Sciatic nerve (tissue), 2 donors: ENCODE results near the gene SUPT4H1. TPM values are rescaled to one million over a fixed set of nuclear protein-coding genes. Genes with fewer than 3 reads are reported as not detected.

Experiments
- ATAC-seq: fragments of 200-7000 bp; cut with Tn5 transposase; one replicate; pipeline ENCODE4 v1.9.1; 2020; ENCODE audit warnings: mild to moderate bottlenecking, moderate library complexity
- DNase-seq: peaks from one replicate; pipeline ENCODE4 v3.0.0-alpha.2; 2020; ENCODE audit warnings: low spot score
- intact Hi-C: fragments of 100-400 bp; cut with DNase I; formaldehyde crosslinking; loops from one replicate; pipeline ENCODE4 v1.14.2; 2022
- total RNA-seq: library from RNA; stranded (reverse); fragmentation: NEBNext Ultra II Directional; extraction: Animal tissue kit (Norgen Biotek cat#: 25700); gene quantifications from one replicate; pipeline ENCODE4 v1.2.1, GENCODE V29; 2021
- donor health status: DM: no; HTN: no; CAD: no.
- donor health status: DM: no; HTN: no; CAD: no.

Gene SUPT4H1
- total RNA-seq, 1 donor from 2014 or later: 62.2 TPM

DNA sequence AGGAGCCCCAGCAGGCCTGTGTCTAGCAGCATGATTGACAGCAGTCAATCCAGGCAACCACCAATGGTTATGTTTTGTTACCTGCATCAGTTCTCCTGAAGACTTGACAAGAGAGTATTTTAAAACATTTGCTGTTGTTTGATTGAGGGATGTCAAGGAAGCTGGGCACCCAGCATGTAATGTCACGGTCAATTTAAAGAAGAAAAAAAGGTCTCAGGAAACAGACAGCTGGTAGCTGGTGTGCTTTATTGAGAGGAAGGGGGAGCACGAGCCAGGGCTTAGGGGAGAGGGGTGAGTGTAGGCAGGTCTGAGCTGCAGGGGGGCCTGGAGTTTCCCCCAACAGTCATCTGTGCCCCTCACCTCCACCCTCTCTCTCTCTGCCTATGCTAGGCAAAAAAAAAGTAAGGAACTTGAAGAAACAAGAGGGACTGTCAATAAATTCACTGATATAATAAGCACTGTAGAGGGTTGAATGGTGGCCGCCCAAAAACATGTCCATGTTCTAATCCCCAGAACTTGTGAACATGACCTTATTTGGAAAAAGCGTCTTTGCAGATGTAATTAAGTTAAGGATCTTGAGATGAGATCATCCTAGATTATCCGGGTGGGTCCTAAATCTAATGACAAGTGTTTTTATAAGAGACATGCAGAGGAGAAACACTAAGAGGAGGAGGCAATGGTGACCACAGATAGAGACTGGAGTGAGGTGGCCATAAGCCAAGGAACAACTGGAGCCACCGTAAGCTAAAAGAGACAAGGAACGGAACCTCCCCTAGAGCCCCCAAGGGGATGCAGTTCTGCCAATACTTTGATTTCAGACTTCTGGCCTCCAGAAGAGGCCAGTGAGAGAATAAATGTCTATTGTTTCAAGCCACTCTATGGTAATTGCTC is 37.9 kb downstream of the SUPT4H1 start:
- intact Hi-C loops: no loop called here
- ATAC-seq: no peak
- no peak for DNase-seq

DNA sequence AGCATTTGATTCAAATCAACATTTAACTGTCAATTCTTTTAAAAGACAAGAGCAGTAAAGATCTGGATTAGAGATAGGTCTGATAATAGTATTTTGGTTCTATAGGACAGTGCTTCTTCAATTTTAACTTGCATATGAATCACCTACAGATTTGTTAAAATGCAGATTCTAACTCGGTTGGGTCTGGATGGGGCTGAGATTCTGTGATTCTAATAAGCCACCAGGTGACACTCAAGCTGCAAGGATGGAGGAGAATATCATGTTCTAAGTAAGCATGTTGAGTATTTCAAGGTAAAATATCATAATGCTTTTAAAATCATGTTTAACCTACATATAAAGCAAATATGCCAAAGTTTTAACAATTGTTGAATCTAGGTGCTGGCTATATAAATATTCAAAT is 39.2 kb downstream of the SUPT4H1 start:
- intact Hi-C loops: no loop called here
- DNase-seq (no peak), ATAC-seq (no peak)

DNA sequence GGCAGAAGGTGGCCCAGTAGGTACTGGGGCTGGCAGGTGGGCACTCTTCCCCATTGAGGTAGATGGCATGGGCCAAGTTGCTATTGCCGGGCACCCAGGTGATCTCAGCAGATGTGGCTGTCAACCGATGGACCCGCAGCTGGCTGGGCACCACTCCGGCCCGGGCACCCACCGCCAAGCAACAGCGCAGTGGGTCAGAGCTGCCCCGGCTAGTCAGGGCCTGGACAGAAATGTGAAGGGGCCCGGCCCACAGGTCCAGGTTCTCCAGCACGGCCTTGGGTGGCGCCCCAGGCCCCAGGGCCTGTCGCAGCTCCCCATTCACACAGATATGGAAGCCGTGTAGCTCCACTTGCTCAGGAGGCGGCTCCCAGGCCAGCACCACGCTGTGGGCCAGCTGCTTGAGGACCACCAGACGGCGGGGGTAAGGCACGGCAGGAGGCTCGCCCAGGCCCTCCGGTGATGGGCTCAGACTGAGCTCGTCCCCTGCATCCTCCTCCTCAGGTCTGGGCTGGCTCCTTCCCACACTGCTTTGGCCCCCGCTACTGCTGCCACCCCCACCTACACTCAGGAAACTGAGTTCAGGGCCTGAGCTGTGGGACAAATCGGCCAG is 39.9 kb downstream of the SUPT4H1 start:
- ATAC-seq: no peak
- peak; percentile 52 for DNase-seq
- intact Hi-C loops: no loop called here

DNA sequence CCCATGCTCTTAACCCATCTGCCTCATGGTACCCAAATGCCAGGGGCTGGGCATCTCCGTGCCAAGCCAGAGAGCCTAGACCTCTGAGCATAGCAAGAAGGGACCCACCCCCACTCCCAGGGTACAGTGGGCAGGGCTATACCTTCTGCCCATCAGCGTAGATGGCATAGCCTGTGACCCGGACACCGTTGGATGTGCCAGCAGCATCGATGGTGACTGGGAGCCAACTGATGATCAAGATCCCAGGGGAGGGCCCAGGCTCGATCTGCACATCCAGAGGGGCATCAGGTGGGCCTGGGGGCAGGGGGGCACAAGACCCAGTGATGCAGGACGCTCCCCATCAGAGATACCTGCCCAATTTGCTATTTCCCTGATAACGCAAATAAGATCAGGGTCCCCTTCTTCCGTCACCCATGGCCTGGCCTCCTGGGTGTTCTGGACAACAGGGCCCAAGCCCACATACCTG is 40.5 kb downstream of the SUPT4H1 start:
- intact Hi-C loops: no loop called here
- ATAC-seq (no peak), DNase-seq (peak; percentile 51)

DNA sequence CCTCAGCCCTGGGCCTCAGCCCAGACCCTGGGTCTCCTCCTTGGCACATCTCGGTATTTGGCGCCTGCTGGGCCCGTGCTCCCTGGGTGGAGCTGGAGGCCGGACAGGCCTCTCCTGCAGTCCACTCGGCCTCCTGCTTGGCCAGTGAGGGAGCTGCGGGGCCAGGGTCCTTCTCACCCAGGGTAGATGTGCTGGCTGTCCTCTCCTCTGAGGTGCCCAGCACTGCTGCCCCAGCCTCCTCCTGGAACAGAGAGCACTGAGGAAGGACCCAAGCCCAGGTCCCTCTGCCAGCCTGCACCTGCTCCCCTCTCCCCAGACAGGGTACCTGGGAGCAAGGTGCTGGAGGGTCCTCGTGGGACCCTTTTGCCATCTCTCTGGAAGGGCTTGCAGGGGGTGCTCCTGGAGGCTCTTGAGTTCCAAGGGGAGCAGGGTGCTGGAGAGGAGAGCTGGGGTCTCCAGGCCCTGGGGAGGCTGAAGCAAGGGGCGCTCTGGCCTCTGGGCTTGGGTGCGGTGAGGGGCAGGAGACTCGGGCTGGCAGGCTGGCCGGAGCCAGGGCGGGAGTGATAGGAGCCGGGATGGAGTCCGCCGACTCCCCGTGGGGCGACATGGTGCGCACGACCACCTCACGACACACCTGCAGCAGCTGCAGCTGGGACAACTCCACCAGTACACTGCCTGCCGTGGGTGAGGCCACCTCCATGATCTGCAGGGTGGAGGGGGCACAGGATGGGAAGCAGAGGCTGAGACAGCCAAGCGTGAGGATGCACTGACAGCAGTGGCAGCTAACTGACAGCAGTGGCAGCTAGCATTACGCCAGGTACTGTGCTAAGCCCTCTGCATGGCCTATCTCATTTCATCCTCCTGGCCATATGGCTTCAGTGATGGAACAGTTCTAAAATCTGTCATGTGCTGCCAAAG is 41.2 kb downstream of the SUPT4H1 start:
- DNase-seq (peak; percentile 39), ATAC-seq (no peak)
- intact Hi-C loops: no loop called here

DNA sequence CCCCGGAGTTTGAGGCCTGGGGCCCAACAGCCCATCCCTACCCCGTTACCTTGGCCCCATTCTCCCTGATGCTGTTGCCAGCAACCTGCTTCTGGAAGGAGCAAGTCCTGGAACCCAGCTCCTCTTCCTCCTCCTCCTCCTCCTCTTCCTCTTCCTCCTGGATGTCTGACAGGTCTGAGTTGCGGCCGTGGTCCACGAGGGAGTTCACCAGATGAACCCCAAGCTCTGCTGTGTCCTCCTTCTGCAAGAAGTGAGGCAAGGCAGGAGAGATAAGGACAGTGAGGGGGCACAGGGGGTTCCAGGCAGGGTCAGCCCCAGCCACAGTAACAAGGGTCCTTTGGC is 42.1 kb downstream of the SUPT4H1 start:
- intact Hi-C loops: no loop called here
- ATAC-seq: no peak
- DNase-seq: no peak

DNA sequence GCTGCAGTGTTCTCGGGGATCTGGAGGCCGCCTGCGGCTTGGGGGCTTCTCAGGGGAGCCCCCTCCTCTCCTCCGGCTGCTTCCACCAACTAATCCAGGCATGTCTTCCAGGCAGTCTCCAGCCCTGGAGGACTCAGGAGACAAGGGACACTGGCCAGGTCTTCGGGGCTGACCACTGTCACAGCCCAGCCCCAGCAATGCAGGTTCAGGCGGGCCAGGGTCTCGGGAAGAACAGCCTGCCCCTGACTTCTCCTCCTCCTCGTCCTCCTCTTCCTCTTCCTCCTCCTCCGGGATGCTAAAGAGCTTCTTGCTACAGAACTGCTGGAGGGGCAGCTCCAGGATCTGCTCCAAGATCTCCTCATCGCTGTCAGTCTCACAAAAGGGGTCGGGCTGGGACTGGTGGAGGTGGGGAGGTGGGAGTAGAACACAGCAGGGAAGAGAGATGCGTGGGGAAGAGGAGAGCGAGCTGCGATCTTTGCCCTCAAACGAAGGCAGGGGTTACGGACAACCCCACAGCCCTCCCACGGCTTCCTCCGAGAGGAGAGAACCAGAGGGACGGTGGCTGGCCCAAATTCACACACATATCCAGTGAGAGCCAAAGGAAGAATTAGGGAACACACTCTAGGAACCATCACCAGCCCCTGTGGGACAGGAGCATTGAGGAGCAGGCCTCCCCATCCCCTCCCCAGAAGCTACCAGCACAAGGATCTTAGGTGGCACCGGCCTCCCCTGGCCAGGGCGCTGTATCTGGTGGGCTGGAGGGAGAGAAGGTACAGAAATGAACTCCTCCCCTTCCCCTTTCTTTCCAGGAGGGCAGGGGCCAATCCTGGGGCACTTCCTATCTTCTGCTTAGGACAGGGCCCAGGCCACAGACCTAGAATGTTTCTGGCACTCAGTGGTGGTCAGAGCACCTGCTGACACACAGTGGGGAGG is 42.8 kb downstream of the SUPT4H1 start:
- peak; percentile 38 for DNase-seq

DNA sequence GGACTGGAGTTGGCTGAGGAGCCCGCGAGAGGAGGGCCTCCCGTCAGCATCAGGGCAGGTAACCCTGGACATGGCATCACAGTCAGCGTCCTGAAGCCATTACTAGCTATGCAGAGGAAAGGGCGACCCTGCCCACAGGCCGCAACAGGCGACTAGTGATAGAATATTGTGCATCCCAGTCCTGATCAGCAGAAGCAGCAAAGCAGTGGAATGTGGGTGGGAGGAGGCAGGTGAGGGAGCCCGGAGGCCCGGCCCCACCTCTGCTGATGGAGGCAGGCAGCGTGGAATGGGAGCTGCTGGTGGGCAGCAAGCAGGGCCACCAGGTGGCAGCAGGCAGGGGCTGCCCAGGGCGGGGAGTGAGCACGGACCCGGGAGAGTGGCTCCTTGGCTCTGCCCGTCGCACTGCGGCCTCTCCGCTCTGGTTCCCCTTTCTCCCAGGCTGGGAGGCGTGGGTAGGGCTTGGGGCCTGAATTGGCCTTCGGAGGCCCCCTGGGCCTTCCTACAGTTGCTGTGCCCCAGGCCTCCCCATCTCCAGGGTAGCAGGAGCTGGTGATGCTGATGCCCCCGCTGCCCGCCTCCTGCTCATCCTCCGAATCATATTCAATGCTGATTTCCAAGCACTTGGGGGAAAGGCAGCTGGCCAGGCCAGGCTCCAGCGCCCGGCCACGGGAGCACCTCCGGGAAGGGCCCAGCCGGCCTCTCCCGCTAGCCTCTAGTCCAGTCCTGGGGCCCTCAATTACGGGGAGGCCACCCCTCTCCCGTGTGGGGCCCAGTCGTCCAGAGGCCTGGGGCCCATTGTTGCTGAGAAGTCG is 43.6 kb downstream of the SUPT4H1 start:
- intact Hi-C loops: no loop called here
- DNase-seq: peak; percentile 48
- no peak for ATAC-seq

More for the DNA sequence above, 42.8 kb downstream of the SUPT4H1 start:
- ATAC-seq: no peak
- intact Hi-C loops: no loop called here

DNA sequence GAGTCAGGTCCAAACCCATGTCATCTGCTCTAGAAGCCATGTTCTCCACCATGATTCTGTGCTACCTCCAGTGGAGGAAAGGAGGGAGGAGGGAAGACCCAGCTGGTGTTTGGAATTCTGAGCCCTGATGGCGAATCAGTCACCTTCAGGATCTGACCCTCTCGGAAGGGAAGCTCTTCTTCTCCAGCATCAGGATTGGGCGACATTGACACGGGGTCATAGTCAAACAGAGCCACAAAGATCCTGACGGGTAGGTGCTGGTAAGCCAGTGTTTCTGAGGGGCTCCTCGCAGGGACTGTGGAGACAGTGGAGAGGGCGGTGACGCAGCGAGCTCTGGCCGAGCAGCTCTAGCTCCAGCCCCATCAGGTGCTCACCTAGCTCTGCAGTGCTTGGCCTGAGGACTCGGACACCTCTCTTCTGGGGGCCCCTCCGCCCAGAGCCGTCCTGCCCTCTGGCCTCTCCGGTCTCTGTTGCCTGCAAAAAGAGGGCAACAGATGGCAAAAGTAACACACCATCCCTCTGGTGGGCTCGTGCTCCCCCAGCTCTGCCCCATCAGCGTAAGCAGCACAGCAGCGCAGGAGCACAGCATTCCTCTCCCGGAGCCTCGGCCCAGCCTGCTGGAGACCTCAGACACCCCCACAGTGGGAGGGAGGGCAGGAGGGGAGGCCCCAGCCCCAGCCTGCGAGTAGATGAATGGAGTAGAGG is 44.4 kb downstream of the SUPT4H1 start:
- ATAC-seq (no peak), DNase-seq (peak; percentile 31)
- intact Hi-C loops: no loop called here

DNA sequence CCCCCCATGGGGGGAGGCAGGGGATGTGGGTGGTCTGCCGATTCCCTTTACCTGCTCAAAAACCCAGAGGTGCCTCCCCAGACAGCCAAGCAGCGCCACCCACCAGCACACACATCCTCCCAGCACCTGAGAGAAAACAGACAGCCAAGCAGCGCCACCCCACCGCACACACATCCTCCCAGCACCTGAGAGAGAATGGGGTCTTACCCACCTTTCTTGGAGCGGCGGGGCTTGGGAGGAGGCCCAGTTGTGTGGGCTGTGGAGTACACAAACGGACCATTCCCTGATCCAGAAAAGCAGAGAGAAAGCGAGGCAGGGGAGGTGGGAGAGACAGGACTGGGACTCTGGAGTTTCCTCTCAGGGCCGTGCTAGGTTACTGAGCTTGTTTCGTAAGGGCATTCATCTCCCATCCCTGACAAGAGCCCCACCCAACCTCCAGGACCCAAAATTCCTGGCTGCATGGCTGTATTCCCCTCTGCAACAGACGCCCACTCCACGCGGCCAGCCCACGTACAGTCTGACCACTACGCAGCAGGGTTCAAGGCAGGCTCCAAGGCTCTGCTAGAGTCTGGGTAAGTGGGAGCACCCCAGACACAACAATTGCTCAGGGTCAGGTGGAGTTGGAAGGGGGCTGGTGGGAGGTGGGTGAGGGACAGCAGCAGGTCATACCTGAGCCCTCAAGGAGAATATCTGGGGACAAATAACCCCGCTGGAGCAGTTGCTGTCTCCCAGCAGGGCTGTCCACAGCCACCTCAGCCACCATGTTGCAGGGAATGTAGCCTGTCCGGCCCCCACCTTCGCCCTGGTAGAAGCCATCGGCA is 45.7 kb downstream of the SUPT4H1 start:
- intact Hi-C loops: no loop called here
- ATAC-seq: no peak
- no peak for DNase-seq

DNA sequence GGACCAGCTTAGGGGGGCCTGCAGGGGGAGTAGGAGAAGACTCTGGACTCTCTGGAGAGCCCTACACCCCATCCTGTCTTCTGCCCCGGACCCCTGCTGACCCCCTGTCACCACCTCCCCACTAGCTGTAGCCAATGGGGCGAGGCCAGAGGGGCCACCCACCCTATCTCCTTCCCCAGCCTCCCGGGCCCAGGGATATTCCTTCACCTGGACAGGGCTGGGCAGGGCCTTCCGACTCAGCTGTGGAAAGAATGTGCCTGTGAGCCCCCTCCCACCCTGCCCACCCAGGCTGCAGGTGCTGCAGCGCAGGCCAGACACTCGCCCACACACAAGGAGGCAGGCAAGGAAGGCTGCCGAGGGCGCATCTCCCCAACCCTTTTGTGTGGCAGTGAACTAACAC is 46.4 kb downstream of the SUPT4H1 start:
- intact Hi-C loops: no loop called here
- ATAC-seq: no peak
- DNase-seq: no peak

DNA sequence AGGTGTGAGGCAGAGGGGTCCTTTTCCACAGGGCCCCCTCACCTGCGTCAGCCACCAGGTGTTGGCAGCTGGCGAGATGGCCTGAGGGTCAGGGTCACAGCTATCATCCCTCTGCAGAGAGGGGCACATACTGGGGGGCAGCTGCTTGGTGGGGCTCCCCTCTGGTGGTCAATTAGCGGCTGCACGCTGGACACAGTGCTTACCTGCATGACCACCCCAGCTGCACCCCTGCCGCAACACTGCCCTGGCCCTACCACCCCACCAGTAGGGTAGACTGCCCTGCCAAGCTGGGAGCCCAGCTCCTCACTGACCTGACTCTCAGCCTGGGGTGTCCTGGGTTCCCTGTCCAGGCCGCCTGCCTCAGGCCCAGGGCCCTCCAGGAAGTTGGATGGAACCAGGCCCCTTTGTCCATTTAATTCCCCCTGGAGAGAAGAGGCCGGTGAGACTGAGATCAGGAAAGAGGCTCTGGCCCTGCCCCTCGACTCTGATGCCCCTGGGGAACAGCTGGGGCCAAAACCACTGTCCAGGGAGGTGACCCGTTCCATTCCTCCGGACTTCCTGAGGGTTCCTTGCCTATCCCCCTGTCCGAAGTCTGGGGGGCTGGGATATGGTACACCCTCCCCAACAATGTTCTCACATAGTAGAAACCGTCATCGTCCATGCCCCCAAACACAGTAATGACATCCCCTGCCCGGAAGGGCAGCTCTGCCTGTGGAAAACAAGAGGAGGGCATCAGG is 47.1 kb downstream of the SUPT4H1 start:
- intact Hi-C loops: no loop called here
- DNase-seq (no peak), ATAC-seq (no peak)

DNA sequence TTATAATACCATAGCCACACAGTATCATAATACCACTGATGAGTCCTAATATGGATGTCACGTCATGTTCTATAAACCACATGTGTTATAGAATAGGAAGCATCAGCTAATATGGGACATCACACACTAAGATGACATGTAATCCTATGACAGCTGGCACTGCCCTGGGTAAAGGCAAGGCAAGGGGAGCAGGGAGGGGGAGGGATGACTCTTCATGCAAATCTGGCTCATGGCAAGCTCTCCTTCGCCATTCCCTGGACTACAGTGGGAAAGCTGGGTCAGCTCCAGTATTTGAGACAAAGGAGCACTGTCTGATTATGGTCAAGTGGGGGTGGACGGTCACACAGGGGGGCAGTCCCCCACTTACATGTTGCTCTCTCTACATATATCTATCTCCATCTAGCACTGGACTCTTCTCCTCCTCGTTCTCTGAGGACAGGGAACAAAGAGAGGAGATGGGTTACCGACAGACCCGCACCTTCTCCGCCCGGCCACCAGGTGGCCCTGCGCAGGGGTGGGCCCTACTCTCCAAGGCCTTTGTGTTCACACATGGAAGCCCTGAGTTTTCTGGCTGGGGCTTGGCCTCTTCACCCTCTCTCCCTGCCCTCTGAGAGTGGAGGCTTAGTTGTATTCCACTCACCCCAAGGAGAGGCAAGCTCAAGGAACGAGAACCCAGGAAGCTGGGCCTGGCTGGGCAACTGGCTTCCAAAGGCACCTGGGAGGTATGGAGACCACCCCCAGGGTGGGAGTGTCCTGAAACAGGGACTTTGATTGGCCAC is 47.8 kb downstream of the SUPT4H1 start:
- intact Hi-C loops: no loop called here
- ATAC-seq: peak; percentile 45

DNA sequence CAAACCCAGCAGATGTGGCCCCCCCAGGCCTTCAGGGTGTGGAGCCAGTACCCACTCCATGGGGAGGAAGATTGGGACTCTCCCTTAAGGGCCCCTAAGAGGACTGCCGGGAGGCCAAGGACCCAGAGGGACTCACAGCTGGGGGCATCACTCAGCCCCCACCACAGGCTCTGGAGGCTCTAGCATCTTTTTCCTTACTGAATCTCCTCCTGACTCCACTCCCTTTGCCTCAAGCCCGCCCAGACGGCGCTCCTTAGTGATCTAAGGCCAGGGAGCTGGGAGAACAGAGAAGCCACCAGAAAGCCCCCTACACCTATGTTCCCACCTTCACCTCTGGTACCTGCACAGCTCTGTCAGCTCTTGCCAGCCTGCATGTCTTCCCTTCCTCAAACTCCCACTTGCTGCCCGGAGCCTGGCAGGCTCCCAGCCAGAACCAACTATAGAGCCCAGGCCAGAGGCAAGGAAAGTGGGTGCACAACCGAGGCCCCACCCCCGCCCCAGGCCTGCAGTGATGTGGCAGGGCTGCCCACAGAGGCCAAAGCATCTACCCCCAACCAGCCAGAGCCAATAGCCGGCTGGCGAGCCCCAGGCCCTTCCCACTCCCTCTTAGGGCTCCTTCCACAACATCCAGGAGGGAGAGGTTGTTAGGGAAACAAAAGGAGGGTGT is 48.9 kb downstream of the SUPT4H1 start:
- DNase-seq (no peak), ATAC-seq (no peak)
- intact Hi-C loops: no loop called here

More for the DNA sequence above, 47.8 kb downstream of the SUPT4H1 start:
- DNase-seq: no peak
